ENCODE measurements around the gene SEL1L.

- TF ChIP-seq HOXA7 (CRISPR knock-in tag; IDR thresholded peaks at IDR 0.05): no peak
- TF ChIP-seq ZNF24 (IDR thresholded peaks at IDR 0.05): no peak
- TF ChIP-seq POLR2AphosphoS2 (IDR thresholded peaks at IDR 0.05; ENCODE audit: low read depth, low read length): no peak
- no peak for TF ChIP-seq RARG (CRISPR knock-in tag; IDR thresholded peaks at IDR 0.05; ENCODE audit: low read depth)
- TF ChIP-seq, protein P1, sequence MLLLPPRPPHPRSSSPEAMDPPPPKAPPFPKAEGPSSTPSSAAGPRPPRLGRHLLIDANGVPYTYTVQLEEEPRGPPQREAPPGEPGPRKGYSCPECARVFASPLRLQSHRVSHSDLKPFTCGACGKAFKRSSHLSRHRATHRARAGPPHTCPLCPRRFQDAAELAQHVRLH (CRISPR knock-in tag; IDR thresholded peaks at IDR 0.05; ENCODE audit: borderline replicate concordance, low read depth): no peak
- no peak for TF ChIP-seq CHD2 (IDR thresholded peaks at IDR 0.05; ENCODE audit: low read depth, low read length)
- TF ChIP-seq TOPORS (CRISPR knock-in tag; IDR thresholded peaks at IDR 0.05): no peak
- no peak for TF ChIP-seq ZNF704 (CRISPR knock-in tag; IDR thresholded peaks at IDR 0.05; ENCODE audit: borderline replicate concordance)
- no peak for TF ChIP-seq ZNF530 (CRISPR knock-in tag; IDR thresholded peaks at IDR 0.05; ENCODE audit: low read depth)
- TF ChIP-seq, protein P2, sequence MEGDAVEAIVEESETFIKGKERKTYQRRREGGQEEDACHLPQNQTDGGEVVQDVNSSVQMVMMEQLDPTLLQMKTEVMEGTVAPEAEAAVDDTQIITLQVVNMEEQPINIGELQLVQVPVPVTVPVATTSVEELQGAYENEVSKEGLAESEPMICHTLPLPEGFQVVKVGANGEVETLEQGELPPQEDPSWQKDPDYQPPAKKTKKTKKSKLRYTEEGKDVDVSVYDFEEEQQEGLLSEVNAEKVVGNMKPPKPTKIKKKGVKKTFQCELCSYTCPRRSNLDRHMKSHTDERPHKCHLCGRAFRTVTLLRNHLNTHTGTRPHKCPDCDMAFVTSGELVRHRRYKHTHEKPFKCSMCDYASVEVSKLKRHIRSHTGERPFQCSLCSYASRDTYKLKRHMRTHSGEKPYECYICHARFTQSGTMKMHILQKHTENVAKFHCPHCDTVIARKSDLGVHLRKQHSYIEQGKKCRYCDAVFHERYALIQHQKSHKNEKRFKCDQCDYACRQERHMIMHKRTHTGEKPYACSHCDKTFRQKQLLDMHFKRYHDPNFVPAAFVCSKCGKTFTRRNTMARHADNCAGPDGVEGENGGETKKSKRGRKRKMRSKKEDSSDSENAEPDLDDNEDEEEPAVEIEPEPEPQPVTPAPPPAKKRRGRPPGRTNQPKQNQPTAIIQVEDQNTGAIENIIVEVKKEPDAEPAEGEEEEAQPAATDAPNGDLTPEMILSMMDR (CRISPR knock-in tag; IDR thresholded peaks at IDR 0.05): no peak
- TF ChIP-seq ARNT2 (CRISPR knock-in tag; IDR thresholded peaks at IDR 0.05; ENCODE audit: low read depth): no peak
- no peak for TF ChIP-seq DRAP1 (CRISPR knock-in tag; IDR thresholded peaks at IDR 0.05)
- no peak for TF ChIP-seq MAZ (IDR thresholded peaks at IDR 0.05; ENCODE audit: borderline replicate concordance, low read depth, low read length)
- TF ChIP-seq MAZ (CRISPR knock-in tag; IDR thresholded peaks at IDR 0.05; ENCODE audit: low read depth): no peak
These were observed 83.5 kb downstream of the SEL1L start for GRCh38 chr14:81450100-81450531.
